ENCODE data around the gene CDC16. TPM values are rescaled to one million over a fixed set of nuclear protein-coding genes. Genes with fewer than 3 reads are reported as not detected.
A peak's percentile ranks its signal among the peaks of the same experiment; 100 is the strongest.

Gene CDC16
- total RNA-seq, 4 donors from 2014 or later = 40.1 to 53.1 (median 47.4) TPM

DNA sequence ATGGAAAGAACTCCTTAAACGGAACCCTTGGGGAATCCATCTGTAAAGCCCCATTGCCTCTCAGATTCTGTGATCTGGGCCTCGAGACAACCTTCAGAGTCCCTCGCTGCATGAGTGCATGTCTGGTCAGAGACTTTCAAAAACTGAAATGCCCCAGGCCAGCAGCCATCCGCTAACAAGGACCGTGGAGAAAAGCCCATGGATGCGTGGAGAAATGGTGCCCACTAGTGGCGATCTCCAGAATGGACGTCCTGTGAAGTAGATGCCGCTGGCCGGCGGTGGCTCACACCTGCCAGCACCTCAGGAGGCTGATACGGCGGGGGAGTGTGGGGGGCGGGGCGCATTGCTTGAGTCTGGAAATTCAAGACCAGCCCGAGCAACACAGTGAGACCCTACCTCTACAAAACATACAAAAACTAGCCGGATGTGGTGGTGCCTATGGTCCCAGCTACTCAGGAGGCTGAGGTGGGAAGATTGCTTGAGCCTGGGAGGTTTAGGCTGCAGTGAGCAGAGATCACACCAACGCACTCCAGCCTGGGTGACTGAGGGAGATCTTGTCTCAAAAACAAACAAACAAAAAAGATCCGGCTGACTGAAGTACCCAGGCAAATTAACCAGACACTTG is 7.9 kb upstream of the CDC16 start:
- peak; percentile 90 for ATAC-seq
- no peak overlapping the region for H3K4me3 ChIP-seq
- H3K36me3 ChIP-seq = no peaks in the 10 kb centered on the region
- H3K9me3 ChIP-seq = no peaks in the 10 kb centered on the region
- no peak overlapping the region for H3K27ac ChIP-seq
- H3K27me3 ChIP-seq = peaks cover 29% of the 10 kb centered on the region
- H3K4me1 ChIP-seq = peaks cover 0 to 17% (median 2%) of the 10 kb centered on the region in 3 donors
- WGBS, 2 donors (ENCODE audit: low coverage in 1 of 2) = 11 to 14% methylated on average over 1 to 4 of the region's 19 CpGs
- TF ChIP-seq, protein P1, sequence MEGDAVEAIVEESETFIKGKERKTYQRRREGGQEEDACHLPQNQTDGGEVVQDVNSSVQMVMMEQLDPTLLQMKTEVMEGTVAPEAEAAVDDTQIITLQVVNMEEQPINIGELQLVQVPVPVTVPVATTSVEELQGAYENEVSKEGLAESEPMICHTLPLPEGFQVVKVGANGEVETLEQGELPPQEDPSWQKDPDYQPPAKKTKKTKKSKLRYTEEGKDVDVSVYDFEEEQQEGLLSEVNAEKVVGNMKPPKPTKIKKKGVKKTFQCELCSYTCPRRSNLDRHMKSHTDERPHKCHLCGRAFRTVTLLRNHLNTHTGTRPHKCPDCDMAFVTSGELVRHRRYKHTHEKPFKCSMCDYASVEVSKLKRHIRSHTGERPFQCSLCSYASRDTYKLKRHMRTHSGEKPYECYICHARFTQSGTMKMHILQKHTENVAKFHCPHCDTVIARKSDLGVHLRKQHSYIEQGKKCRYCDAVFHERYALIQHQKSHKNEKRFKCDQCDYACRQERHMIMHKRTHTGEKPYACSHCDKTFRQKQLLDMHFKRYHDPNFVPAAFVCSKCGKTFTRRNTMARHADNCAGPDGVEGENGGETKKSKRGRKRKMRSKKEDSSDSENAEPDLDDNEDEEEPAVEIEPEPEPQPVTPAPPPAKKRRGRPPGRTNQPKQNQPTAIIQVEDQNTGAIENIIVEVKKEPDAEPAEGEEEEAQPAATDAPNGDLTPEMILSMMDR (IDR thresholded peaks at IDR 0.05) = peak; percentile 93 to 99 (median 98)
- TF ChIP-seq POLR2AphosphoS5 (IDR thresholded peaks at IDR 0.05) = no peak

DNA sequence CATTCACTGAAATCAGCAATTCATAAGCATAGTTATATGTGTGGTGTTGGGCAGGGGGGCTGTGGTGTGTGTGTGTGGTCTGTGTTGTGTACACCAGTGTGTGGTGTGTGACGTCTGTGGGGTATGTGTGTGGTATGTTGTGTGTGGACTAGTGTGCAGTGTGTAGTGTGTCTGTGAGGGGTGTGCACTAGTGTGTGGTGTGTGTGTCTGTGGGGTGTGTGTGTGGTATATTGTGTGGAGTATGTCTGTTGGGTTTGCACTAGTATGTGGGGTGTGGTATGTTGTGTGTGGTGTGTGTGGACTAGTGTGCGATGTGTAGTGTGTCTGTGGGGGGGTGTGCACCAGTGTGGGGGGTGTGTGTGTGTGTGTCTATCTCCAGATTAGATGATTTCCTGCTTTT is 7.2 kb upstream of the CDC16 start:
- WGBS, 2 donors (ENCODE audit: low coverage in 1 of 2) = 50 to 80% methylated on average over 1 to 2 of the region's 2 CpGs
- Histone ChIP-seq H3K4me1 (peaks cover 0 to 17% (median 2%) of the 10 kb centered on the region in 3 donors), H3K27ac (no peak overlapping the region), H3K36me3 (no peaks in the 10 kb centered on the region), H3K4me3 (no peak overlapping the region), H3K9me3 (no peaks in the 10 kb centered on the region), H3K27me3 (peaks cover 29% of the 10 kb centered on the region)
- no peak for TF ChIP-seq POLR2AphosphoS5 (IDR thresholded peaks at IDR 0.05)
- no peak for TF ChIP-seq POLR2A (IDR thresholded peaks at IDR 0.05)
- TF ChIP-seq EP300 (IDR thresholded peaks at IDR 0.05) = no peak
- TF ChIP-seq, protein P1 (IDR thresholded peaks at IDR 0.05) = no peak
- ATAC-seq = no peak

DNA sequence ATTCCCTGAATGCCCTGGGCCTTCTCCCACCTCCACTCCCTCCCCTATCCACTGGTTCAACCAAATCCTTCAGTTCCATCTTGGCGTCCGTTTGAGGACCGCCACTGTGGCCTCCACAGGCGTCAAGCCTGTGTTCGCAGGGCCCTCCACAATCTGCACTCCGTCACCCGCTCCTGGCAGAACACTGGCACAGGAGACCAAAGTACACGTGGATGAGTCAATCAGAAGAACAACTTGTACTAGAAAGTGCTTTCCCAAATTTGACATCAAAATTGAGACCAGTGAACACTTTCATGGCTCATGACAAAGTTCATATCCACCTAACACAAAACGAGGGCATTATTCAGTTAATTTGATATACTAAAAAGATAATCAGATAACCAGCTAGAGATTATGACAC is 6.5 kb upstream of the CDC16 start:
- no peaks in the 10 kb centered on the region for H3K36me3 ChIP-seq
- no peak for ATAC-seq
- H3K27ac ChIP-seq = no peak overlapping the region
- no peak overlapping the region for H3K4me3 ChIP-seq
- WGBS, 2 donors (ENCODE audit: low coverage in 1 of 2) = 39 to 70% methylated on average over 2 to 5 of the region's 9 CpGs
- peaks cover 0 to 17% (median 2%) of the 10 kb centered on the region in 3 donors for H3K4me1 ChIP-seq
- H3K27me3 ChIP-seq = peaks cover 29% of the 10 kb centered on the region
- H3K9me3 ChIP-seq = no peaks in the 10 kb centered on the region
- TF ChIP-seq EP300 (IDR thresholded peaks at IDR 0.05) (no peak), POLR2AphosphoS5 (IDR thresholded peaks at IDR 0.05) (no peak), POLR2A (IDR thresholded peaks at IDR 0.05) (no peak)
- TF ChIP-seq, protein P1 (IDR thresholded peaks at IDR 0.05) = no peak

DNA sequence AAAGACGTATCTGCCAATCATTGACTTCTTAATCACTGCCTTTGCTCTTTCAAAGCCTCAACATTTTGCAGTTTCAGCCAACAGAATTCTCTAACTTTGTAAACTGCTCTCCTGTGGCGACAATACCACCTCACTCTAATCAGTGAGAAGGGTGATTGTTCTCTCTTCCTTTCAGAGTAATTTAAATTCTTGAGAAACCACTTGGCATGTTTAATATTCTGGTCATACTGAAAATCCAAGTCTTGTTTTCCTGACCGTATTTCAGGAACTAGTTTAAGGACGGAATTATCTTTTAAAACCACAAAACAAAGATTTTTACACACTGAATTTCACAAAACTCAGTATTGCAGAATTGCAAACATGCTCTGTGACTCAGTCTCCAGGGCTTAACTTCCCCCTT is 5.2 kb upstream of the CDC16 start:
- Histone ChIP-seq H3K4me3 (no peak overlapping the region), H3K9me3 (no peaks in the 10 kb centered on the region), H3K4me1 (peaks cover 0 to 23% (median 2%) of the 10 kb centered on the region in 3 donors), H3K27me3 (peaks cover 29% of the 10 kb centered on the region), H3K36me3 (no peaks in the 10 kb centered on the region), H3K27ac (no peak overlapping the region)
- no peak for ATAC-seq
- 50 to 61% methylated on average over 4 of the region's 4 CpGs for WGBS, 2 donors (ENCODE audit: low coverage in 1 of 2)
- no peak for TF ChIP-seq POLR2A (IDR thresholded peaks at IDR 0.05)

DNA sequence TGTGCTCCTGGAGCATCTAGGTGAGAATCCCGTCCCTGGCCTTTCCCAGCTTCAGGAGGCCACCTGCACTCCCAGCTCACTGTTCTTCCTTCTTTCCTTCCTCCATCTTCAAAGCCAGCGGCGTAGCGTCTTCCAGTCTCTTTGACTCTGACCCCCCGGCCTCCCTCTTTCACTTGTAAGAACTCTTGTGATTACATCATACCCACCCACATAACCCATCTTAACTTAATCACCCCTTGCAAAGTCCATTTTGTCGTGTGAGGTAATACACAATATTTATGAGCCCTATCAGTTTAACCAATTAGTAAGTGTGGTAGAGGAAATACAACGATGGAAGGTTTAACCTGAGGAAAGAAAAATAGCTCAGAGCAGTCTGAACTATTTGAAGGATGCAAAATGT is 4.6 kb upstream of the CDC16 start:
- ATAC-seq = no peak
- H3K9me3 ChIP-seq = no peaks in the 10 kb centered on the region
- WGBS, 2 donors (ENCODE audit: low coverage in 1 of 2) = 28 to 35% methylated on average over 7 of the region's 7 CpGs
- TF ChIP-seq, protein P1 (IDR thresholded peaks at IDR 0.05) = no peak
- TF ChIP-seq POLR2A (IDR thresholded peaks at IDR 0.05) = no peak
- TF ChIP-seq POLR2AphosphoS5 (IDR thresholded peaks at IDR 0.05) = no peak
- no peak for TF ChIP-seq EP300 (IDR thresholded peaks at IDR 0.05)
- H3K36me3 ChIP-seq = no peaks in the 10 kb centered on the region
- H3K4me1 ChIP-seq = peaks cover 0 to 24% (median 2%) of the 10 kb centered on the region in 3 donors
- no peak overlapping the region for H3K27ac ChIP-seq
- H3K4me3 ChIP-seq = no peak overlapping the region
- H3K27me3 ChIP-seq = peaks cover 29% of the 10 kb centered on the region

All from gastroesophageal sphincter (tissue), 4 donors.